GM19035 (cell line): ENCODE measurements around the gene RNASEH2B.
A peak's percentile ranks its signal among the peaks of the same experiment; 100 is the strongest.

ENCODE experiments used
- ATAC-seq: cut with Tn5 transposase; IDR thresholded peaks from one replicate; pipeline ENCODE4 v1.9.1; 2021; ENCODE audit not compliant: unreplicated experiment

RNASEH2B gene

GRCh38 chr13:50991579-50992521, 82.3 kb downstream of the RNASEH2B start:
- peak; percentile 83 for ATAC-seq

DNA sequence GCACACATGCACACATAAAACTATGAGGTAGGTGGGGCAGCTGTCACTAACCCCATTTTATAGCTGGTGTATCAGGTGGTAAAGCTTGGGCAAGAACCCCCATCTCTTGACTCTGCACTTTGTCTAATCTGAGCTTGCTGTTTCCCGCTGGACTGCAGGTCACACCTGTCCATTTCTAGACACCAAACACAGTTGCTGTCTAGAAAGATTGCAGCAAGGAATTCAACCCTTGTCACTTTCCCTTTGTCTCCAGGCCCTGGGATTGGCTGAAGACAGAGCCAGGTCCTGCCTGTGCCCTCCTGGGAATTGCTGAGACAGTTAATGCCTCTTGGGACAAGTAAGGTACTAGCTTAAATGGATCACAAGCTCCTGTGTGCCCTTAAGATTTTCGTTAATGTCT, 83.8 kb downstream of the RNASEH2B start:
- no peak for ATAC-seq

GRCh38 chr13:50993934-50994333, 84.3 kb downstream of the RNASEH2B start:
- no peak for ATAC-seq

DNA sequence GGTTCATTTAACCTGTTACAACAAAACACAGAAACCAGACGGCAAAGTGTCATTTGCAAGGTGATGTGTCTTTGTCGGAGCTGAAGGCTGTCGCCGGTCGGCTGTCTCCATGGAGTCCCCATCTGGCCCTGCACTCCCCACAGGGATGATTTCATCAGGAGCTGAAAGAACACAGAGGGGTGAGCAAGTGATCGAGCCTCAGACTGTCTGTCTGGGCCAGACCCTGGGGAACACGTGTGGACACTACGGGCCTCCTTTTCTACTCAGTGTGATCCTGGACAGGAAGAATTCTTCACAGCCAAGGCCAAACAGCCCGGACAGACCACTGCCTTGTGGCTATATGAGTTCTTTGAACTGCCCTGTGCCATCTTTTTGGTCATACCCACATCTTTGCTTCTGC, 85.1 kb downstream of the RNASEH2B start:
- ATAC-seq = no peak

- no peak for ATAC-seq
Observed at GRCh38 chr13:50995854-50996253, 86.3 kb downstream of the RNASEH2B start.

GRCh38 chr13:50998326-50998725, 88.7 kb downstream of the RNASEH2B start:
- ATAC-seq = no peak

DNA sequence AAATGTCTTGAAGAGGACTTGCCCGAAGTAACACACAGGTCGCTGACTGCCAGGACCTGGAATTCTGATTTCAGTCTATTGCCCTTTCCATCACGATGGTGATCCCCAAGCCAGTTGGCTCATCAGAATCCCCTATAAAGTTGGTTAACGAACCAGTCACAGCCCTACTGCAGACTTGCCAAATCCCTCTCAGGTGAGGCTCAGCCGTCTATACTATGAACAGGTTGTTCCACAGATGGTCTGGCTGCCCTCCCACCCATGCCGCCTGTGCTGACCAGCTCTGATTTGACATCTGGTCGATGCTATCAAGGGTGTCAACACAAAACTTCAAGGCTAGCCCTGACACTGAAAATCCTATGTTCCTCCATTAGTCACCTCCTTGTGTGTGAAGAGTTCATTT, 90.0 kb downstream of the RNASEH2B start:
- ATAC-seq = no peak

GRCh38 chr13:51000061-51000460, 90.5 kb downstream of the RNASEH2B start:
- ATAC-seq = no peak

DNA sequence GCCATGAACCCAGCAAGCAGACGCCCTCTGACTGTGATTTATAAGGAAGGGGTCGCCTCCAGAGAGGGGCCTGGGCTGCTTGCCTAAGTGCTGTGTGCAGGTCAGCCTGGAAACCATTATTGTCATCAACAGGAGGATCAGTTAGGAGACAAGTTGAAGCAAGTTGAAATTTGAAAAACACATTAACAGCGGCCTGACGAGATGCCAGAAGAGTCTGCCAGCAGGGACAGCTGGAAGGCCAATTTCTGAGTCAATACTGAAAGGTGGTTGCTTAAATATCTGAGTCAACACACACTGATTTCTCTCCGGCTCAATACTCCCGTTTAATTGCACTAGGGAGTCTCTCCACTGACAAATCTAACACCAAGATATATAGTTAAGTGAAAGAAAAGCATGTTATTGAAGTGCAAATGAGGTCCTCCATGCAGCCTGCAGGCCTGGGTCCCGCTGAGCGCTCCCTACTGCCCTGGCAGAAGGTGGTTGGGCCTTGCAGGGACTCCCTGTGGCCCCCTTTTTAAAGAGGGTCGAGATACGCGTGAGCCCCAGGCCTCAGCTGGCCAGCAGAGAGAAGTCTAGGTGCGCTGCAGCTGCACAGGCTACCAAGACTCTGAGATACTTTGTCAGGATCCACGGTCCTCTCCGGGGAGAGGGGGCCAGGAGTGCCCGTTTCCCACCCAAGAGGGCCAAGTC, 91.1 kb downstream of the RNASEH2B start:
- ATAC-seq = no peak

DNA sequence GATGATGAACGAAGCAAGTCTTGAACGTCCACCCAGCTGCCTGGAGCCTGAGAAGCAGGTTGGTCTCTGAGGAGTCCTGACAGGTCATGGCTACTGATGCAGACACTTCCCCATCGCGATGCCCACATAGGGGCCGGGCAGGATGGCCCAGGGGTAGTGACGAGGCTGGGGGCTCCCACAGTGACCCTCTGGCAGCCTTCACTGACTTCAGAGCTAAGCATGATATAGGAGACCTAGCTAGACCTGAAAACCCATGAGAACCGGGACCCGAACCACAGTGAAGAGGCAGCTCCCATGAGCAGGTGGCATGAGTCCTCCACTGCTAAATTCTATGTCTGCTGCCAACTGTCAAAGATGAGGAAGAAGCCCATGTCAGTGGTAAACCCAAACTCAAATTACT, 91.7 kb downstream of the RNASEH2B start:
- ATAC-seq = no peak

- no peak for ATAC-seq
Observed at GRCh38 chr13:51002736-51003135, 93.1 kb downstream of the RNASEH2B start.

DNA sequence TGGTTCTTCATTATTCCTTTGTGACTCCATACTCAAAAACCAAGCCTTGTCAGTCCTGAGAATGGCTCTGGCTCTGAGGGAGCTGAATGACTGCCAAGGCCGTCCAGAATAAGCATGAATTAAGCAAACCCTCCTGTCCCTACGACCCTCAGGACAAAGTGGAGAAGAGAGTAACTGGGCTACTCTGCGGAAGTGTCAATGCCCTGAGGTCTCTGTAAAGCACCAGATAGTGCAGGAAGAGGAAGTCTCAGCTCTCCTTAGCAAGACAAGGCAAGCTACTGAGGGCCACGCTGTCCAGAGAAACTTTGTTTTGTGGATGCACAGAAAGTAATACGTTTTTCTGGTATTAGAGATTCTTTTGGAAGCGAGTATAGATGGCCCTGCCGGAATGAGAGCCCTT, 94.1 kb downstream of the RNASEH2B start:
- no peak for ATAC-seq

GRCh38 chr13:51004111-51004865, 94.7 kb downstream of the RNASEH2B start:
- no peak for ATAC-seq

DNA sequence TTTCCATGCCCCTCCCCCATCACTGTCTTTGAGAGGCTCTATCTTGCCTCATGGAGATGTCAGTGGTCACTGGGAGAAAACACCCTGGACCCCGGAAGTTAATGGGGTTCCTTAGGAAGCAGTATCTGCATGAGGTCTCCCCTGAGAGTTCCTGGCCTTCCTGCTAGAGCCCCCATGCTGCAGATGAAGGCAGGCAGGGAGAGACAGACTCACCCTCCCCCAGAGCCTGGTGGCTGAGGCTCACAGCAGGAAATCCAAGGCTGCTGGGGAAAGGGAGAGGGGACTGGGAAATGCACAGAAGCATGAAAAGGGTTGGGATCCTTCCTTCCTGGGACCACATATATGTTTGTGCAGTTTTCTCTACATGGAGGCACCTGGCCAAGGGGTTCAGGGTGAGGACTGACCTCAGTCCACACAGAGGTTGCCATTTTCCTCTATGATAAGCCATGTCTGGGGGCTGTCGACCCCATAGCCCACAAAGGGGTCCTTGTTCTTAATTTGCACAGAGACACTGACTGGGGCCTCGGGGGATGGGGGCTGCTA, 95.4 kb downstream of the RNASEH2B start:
- ATAC-seq = no peak

- no peak for ATAC-seq
Observed at GRCh38 chr13:51005566-51005965, 96.0 kb downstream of the RNASEH2B start.
